ENCODE data around the gene SLCO2B1. TPM values are rescaled to one million over a fixed set of nuclear protein-coding genes. Genes with fewer than 3 reads are reported as not detected.
"Not testable (repeated sequence)": the region's sequence is repeated elsewhere in the genome, so short reads cannot be mapped to it uniquely, and the experiment has no call there.

SLCO2B1 gene
- 5.7 TPM for total RNA-seq

GRCh38 chr11:75150879-75151278 is at the start of gene SLCO2B1:
SLCO2B1 (plus strand) TSS chr11:75151107; CDS start chr11:75151382, 275 bp downstream.
- DNase-seq (ENCODE audit: low spot score in 2 of 2) (no peak), FAIRE-seq (no peak)

DNA sequence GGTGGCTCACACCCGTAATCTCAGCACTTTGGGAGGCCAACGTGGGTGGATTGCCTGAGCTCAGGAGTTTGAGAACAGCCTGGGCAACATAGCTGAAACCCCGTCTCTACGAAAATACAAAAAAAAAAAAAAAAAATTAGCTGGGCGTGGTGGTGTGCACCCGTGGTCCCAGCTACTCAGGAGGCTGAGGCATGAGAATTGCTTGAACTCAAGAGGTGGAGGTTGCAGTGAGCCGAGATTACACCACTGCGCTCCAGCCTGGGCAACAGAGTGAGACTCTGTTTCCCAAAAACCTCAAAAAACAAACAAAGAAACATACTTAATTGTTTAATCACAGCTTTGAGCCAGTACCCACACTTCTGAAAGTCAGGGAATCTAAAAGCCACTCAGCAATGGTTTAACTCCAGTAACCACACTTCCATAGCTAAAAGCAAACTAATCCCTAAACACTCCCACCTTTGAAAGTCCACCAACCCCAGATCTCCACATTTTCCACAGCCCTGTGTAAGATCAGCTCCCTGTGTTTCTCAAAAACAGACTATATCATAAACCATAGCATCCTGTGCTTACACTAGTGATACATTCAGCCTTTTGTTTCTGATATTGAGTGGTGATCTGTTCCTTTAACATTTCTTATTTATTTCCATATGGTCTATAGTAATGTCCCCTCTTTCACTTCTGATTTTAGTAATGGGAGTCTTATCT is 49.3 kb upstream of the SLCO2B1 start:
- FAIRE-seq (no peak), DNase-seq (ENCODE audit: low spot score in 2 of 2) (no peak)

DNA sequence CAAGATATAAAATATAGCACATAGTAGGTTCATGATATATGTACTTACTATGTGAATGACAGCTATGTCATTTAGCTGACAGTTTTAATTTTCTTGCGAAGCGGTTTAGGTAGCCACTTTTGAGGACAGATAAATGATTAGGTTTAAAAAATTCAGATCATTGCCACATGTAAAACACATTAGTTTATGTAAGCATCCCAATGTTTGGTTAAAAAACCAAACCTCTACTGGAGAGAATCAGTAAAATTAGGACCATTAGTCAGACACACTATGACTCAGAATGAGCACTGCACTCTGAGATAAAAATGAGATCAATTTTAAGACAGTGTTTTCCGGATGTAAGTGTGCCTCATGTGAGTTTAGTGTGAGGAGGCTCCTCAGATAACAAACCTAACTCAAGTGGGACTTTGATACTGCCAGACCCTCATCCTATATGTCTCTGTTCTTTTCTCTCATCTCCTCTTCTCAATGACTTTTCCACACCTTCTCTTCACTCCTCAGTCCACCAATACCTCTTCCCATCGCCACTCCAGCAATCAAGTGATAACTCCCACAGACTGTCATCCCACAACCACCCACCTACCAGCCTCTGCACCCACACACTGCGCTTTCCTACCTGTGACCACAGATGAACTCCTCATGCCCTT is 47.4 kb upstream of the SLCO2B1 start:
- no peak for FAIRE-seq
- DNase-seq (ENCODE audit: low spot score in 2 of 2): no peak

DNA sequence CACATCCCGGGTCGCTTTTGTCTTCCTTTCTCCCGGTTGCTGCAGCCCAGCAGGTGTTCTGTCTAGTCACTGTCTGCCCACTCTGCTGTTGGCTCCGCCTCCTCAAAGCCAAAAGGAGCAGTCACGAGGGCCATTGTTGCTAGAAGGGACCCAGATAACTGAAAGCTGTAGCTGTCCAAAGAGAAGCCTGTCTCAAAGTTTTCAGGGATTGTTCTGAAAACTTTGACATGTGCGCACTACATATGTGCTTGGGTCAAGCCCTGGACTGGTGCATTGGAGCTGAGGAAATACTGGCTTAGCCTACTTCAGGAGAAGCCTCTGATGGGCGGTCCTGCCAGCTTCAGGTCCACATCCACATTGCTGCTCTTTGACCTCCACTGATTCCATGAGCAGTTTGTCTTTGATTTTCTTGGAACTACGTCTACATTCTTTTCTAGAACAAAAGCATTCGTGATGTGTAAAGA is 45.4 kb upstream of the SLCO2B1 start:
- FAIRE-seq: no peak
- no peak for DNase-seq (ENCODE audit: low spot score in 2 of 2)

- FAIRE-seq; DNase-seq (ENCODE audit: low spot score in 2 of 2): not testable (repeated sequence)
These were observed 44.8 kb upstream of the SLCO2B1 start for GRCh38 chr11:75105967-75106681.

- DNase-seq (ENCODE audit: low spot score in 2 of 2): no peak
- FAIRE-seq: no peak
These were observed 43.7 kb upstream of the SLCO2B1 start for GRCh38 chr11:75107187-75107586.

- DNase-seq (ENCODE audit: low spot score in 2 of 2) (no peak), FAIRE-seq (no peak)
These were observed 38.7 kb upstream of the SLCO2B1 start for GRCh38 chr11:75112200-75112599.

DNA sequence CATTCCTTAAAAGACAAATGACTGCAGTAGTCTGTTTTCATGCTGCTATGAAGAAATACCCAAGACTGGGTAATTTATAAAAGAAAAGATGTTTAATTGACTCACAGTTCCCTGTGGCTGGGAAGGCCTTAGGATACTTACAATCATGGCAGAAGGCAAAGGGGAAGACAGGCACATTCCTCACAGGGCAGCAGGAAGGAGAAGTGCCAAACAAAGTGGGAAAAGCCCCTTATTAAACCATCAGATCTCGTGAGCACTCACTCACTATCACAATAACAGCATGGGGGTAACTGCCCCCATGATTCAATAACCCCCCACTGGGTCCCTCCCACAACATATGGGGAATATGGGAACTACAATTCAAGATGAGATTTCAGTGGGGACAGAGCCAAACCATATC is 37.9 kb upstream of the SLCO2B1 start:
- no peak for DNase-seq (ENCODE audit: low spot score in 2 of 2)
- no peak for FAIRE-seq

DNA sequence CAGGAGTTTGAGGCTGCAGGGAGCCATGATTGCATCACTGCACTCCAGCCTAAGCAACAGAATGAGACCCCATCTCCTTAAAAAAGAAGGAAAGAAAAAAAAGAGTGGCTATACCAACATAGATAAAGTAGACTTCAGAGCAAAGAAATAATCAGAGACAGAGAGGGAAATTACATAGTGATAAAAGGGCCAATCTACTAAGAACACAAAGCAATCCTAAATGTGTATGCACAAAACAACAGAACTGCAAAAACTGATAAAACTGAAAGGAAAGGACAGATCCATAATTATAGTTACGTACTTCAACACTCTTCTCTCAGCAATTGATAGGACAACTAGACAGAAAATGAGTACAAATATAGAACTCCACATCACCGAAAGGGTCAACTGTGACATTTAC is 36.4 kb upstream of the SLCO2B1 start:
- no peak for FAIRE-seq
- no peak for DNase-seq (ENCODE audit: low spot score in 2 of 2)

DNA sequence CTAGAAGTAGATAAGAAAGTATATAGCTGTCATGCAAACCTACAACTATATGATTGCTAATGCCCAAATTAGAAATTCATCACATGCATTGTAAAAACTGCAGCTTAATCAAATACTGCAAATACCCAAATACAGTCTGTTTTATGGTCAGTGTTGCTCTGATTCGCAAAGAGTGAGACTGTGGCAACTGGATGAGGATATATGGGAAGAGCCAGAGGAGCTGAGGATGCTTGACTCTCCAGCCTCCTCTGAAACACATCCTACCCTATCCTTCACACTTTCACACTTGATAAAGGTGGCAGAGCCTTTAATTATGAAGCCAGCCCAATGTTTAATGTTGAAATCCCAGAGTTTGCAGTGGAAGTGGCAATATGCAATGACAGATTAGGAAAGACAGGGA is 32.3 kb upstream of the SLCO2B1 start:
- FAIRE-seq: no peak
- no peak for DNase-seq (ENCODE audit: low spot score in 2 of 2)

DNA sequence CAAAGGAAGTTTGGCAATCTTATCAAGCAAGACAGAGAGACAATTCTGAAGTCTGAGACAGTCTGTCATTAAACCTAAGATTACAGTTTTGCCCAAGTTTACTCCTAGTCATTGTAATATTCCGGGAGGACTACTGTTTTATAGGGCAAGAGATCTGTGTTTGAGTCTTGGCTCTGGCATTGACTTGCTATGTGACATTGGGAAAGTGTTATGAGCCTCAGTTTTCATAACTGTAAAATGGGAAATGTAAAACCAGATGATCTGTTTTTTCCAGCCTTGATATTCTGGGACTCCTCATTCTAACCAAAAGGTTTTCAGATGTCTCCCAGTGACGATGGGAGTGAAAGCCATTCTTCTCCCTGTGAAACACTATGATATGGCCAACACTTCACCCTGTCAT is 24.3 kb upstream of the SLCO2B1 start:
- no peak for FAIRE-seq
- DNase-seq (ENCODE audit: low spot score in 2 of 2): no peak

DNA sequence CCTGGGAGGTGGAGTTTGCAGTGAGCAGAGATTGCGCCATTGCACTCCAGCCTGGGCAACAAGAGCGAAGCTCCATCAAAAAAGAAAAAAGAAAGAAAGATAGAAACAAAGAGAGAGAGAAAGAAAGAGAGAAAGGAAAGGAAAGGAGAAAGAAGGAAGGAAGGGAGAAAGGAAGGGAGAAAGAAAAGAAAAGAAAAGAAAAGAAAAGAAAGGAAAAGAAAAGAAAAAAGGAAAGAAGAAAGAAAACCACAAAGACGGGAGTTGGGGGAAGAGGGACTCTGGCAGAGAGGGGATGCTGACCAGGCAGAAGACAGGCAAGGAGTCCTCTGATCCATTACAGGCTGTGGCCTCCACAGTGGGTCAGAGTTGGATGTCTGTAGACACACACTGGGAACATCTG is 18.8 kb upstream of the SLCO2B1 start:
- DNase-seq (ENCODE audit: low spot score in 2 of 2): no peak
- no peak for FAIRE-seq

DNA sequence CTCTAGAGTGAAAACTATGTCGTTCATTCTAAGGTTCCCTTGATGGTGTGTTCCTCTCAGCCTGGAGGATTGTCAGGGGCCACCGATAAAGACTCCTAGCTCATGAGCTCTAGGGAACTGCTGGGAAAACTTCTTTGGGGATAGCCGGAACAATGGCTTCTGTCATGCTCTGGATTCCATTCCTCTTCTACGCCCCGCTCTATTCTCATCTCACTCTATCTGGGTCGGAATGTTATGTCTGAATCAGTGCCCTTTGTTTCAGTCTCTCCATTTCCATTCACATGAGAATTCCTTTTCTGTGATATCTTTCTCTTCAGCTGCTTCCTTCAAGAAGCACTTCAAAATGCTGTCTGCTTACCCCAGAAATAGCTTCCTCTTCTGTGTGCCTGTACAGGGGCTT is 16.9 kb upstream of the SLCO2B1 start:
- no peak for FAIRE-seq
- DNase-seq (ENCODE audit: low spot score in 2 of 2): no peak

- no peak for FAIRE-seq
- DNase-seq (ENCODE audit: low spot score in 2 of 2): no peak
These were observed 15.8 kb upstream of the SLCO2B1 start for GRCh38 chr11:75135021-75135650.

- DNase-seq (ENCODE audit: low spot score in 2 of 2): no peak
- no peak for FAIRE-seq
These were observed 15.3 kb upstream of the SLCO2B1 start for GRCh38 chr11:75135651-75136050.

DNA sequence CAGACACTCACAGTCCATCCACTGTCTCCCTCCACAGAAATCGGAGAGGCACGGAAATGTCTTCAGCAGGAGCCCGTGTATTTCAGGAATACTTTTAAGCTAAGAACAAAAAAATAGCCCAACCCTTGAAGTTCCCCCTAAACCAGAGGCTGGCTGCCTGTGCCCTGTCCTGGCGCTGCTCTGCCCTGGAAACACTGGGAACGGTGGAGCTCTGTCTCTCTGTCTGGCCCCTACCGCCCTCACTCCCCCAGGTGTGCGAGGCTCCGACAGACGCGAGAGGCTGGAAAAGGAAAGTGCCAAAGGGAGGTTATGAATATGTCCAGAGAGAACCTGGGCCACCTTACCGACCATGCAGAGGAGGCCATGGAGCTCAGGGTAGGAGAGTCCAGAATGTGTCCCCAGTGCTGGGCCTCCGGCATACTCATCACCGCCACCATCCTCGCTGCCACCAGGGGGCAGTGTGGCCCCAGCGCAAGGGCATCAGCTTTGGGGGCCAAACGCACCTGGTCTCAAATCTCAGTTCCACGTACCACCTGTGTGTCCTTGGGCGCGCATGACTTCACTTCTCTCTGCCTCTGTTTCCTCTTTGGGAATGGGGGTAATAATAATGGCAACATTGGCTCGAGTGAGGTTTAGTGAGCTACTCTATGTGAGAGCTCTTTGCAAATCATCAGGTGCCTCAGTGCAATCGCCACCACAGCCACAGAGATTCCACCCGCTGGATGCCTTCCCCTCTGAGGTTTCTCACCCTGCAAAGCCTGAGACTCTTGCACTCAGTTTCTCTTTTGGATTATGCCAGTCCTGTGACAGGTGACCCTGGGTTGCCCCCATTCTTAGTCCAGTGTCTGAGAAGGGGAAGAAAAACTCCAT is 10.4 kb upstream of the SLCO2B1 start:
- FAIRE-seq (no peak), DNase-seq (ENCODE audit: low spot score in 2 of 2) (peak; percentile 15 to 56)

GRCh38 chr11:75141166-75141565 is 9.7 kb upstream of the SLCO2B1 start:
- FAIRE-seq (no peak), DNase-seq (ENCODE audit: low spot score in 2 of 2) (no peak)

GRCh38 chr11:75142714-75143419 is 8.0 kb upstream of the SLCO2B1 start:
- peak; percentile 20 to 77 for DNase-seq (ENCODE audit: low spot score in 2 of 2)

GRCh38 chr11:75143420-75143731 is 7.5 kb upstream of the SLCO2B1 start:
- DNase-seq (ENCODE audit: low spot score in 2 of 2): no peak
- FAIRE-seq: no peak

More at GRCh38 chr11:75142714-75143419, 8.0 kb upstream of the SLCO2B1 start:
- no peak for FAIRE-seq

DNA sequence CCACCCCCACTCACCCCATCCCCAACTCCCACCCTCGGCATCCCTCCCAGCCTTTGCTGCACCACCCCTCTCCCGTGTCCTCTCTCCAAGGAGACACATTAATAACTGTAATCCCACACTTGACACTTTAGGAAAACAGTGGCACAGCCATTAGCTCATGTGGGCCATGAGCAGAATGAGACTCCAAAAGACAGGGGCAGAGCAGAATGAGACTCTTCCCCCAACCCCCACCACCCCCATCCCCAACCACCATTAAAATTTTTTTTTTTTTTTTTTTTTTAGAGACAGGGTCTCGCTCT is 6.2 kb upstream of the SLCO2B1 start:
- FAIRE-seq (no peak), DNase-seq (ENCODE audit: low spot score in 2 of 2) (no peak)

Measured in frontal cortex (tissue), 4 donors.